ENCODE results near the gene SMAD7.
A peak's percentile ranks its signal among the peaks of the same experiment; 100 is the strongest.

SMAD7 gene

DNA sequence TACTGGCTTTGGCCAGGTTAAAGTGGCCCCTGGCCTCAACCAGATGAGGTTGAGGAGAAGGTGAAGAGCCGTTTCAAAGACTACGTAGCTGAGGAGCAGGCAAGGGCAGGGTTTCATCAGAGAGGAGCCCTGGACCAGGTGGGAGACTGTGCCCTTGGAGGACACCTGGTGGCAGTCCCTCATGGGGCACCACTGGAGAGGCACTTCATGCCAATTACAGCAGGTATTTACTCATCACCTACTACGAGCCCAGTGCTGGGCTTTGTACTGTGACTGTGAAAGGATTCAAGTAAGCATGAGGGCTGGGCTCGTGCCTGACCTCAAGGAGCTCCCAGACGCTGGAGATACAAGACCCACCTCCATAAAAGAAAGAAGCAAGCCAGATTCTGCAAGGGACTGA, 37.6 kb downstream of the SMAD7 start:
- no peak for DNase-seq

GRCh38 chr18:48910972-48911545, 39.7 kb downstream of the SMAD7 start:
- no peak for DNase-seq

- DNase-seq = no peak
These were observed 41.0 kb downstream of the SMAD7 start for GRCh38 chr18:48909721-48910120.

DNA sequence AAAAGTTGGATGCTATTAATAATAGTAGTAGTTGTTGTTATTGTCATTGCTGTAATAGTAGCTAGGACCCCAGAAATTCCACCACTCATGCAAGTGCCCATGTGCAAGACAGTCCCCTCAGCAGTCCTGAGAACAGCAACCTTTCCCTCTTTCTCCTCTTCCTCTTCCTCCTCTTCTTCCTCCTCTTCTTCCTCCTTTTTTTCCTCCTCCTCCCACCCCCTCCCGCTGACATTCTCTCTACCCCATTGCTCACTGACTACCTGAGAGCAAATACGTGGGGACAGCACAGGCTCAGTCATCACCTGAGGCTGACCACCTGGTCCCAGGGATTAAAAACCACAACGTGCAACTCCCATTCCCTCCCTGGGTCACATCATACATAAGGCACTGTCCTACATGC, 41.8 kb downstream of the SMAD7 start:
- no peak for DNase-seq

DNA sequence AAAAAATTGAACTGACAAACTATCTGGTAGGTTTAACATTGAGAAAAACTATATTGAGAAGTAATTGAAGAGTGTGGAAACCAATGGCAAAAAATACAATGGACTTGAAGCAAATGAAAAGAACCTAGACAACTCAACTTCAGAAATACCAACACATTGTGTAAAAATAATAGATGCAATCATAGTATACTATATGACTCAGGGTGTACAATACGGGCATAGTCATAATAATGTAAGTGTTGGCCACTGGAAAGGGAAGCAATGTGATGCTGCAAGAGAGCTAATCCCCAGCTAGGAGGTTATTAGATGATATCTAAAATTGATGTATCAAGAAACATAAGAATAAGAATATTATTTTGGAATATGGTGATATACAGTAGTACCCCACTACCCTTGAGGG, 45.3 kb downstream of the SMAD7 start:
- no peak for DNase-seq

DNA sequence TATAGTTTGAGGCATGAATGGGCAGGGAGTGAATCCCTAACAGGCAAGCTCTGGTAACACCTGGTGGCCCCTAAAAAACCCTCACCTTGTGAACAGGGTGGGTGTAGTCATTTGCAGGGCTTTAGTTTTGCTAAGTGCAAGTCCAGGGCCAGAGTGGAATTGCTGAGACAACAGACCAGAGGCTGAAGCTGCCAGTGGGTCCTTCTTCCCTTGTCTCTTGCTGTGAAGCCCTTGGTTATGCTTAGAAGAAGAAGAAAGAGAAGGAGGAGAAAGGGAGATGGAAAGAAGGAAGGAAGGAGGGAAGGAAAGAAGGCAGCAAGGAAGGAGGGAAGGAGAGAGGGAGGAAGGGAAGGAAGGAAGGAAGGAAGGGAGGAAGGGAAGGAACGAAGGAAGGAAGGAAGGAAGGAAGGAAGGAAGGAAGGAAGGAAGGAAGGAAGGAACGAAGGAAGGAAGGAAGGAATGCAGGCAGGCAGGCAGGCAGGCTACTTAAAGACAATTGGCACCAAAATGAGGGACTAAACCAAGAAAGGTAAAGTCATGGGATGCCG, 45.8 kb downstream of the SMAD7 start:
- no peak for DNase-seq

- no peak for DNase-seq
These were observed 46.7 kb downstream of the SMAD7 start for GRCh38 chr18:48904091-48904490.

DNA sequence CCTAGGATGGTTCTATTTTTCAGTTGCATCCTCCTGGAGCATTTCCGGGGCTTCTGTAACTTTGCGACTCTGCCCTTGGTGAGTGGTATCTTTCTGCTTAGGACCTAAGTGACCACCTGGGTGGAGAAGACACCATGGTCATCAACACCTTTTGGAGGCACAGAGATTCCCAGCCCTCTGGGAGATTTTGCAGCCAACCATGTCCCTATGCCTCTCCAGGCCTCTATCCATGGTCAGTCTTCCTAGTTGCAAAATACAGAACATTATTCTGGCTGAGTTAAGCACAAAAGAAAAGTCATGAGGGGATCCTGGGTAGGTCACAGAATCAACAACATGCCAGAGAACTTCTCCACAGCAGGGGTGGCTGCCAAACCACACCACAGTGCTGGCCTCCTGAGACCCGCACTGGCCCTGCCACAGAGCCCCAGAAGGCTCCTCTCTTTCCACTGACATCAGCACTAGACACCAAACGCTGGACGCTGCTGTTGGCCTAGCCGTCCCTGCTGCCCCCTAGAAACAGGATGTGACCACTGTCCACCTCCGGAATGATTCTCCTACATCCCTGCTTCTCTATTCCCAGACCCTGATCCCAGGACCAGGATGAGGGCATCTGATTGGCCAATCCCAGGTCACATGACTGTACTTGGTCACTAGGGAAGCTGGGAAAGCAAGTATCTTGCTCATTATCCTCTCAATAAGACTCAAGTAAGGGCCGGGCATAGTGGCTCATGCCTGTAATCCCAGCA, 47.7 kb downstream of the SMAD7 start:
- DNase-seq = no peak

GRCh38 chr18:48902023-48902855, 48.5 kb downstream of the SMAD7 start:
- DNase-seq = peak; percentile 72

GRCh38 chr18:48901145-48902022, 49.4 kb downstream of the SMAD7 start:
- DNase-seq = no peak

DNA sequence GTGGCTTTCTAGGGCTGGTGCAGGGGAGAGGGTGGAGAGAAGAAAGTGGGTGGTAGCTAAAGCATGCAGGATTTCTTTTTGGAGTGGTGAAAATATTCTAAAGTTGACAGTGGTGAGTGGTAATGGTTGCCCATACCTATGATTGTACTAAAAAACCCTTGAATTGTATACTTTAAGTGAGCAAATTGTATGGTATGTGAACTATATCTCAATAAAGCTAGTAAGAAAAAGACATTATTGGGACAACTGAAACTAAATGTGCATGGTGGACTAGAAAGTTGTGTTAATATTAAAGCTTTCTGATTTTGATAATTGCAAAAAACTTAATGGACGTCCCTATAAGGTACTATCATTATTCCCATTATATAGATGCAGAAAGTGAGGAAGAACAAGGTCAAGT, 50.3 kb downstream of the SMAD7 start:
- no peak for DNase-seq

GRCh38 chr18:48899558-48900174, 51.1 kb downstream of the SMAD7 start:
- DNase-seq = no peak

GRCh38 chr18:48898521-48898920, 52.2 kb downstream of the SMAD7 start:
- no peak for DNase-seq

- no peak for DNase-seq
These were observed 53.2 kb downstream of the SMAD7 start for GRCh38 chr18:48897531-48897930.

GRCh38 chr18:48896875-48897511, 53.8 kb downstream of the SMAD7 start:
- DNase-seq = no peak

DNA sequence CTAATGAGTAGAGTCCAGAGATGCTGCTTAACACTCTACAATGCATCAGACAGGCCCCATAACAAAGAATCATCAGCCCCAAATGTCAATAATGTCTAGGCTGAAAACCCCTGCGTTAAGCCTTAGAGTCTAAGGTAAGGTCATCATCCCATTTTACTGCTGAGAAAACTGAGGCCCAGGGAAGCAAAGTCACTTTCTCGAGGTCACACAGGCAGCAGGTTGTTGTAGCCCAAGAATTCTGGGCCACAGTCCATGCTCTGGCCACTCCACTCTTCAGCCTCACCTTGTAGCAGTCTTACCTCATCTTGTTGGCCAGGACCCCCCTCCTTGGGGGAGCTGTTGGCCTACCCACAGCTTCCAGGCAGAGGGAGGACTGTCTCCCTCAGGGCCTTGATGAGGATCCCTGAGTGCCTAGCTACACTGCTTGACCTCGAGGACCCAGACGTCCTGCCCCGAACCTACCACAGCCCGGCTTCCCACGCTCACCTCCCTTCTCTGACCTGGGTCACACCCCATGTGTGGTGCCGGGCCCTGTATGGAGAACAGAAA, 54.4 kb downstream of the SMAD7 start:
- DNase-seq = no peak

GRCh38 chr18:48894799-48895346, 55.9 kb downstream of the SMAD7 start:
- DNase-seq = no peak

GRCh38 chr18:48893608-48894600, 56.9 kb downstream of the SMAD7 start:
- DNase-seq = no peak

DNA sequence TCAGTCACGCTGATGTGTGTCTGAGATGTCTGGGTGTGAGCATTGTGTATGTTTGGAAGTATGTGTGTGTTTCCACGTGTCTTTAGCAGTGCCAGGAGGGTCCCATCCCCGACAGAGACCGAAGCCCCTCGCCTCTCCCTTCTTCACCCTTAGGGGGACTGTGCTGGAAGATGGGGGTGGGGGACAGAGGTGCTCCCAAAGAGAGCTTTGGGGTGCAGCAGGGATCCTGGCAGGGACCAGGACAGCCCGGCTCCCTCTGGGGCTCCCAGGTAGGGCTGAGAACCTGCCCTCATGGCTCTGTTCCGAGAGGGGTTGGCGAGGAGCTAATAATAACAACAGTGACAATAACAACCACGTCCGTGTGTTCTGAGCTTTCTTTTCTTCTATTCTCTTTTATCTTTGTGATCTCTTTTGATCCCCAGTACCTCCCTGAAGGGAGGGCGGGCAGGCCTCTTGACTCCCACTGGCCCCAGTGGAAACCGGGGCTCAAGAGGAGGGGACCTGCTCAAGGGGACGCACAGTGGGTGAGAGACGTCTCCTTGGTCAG, 57.6 kb downstream of the SMAD7 start:
- DNase-seq = no peak

Data from NCI-H446 treated with DMSO at 0.1 percent for 48 hours (cell line).